Vagina (tissue), 2 donors: ENCODE measurements around the gene LONRF2. TPM values are rescaled to one million over a fixed set of nuclear protein-coding genes. Genes with fewer than 3 reads are reported as not detected.

Source experiments
- DNase-seq, 2 donors: peaks; one replicate each; pipeline ENCODE4 v3.0.0-alpha.2; 2017; ENCODE audit errors: extremely low spot score in 2 of 2
- H3K27ac ChIP-seq: fragments of 200-600 bp; sonication (generic); one replicate; pipeline ENCODE4 v1.5.1; 2019
- H3K27me3 ChIP-seq: fragments of 200-600 bp; sonication (generic); one replicate; pipeline ENCODE4 v1.5.1; 2019
- H3K36me3 ChIP-seq, 2 donors: fragments of 200-600 bp; sonication (generic); one replicate each; pipeline ENCODE4 v1.5.1; 2017 to 2019
- H3K4me1 ChIP-seq: fragments of 200-600 bp; sonication (generic); one replicate; pipeline ENCODE4 v1.5.1; 2019
- H3K4me3 ChIP-seq, 2 donors: fragments of 200-600 bp; sonication (generic); 1 replicate in 1 of 2; 2 replicates in 1 of 2; pipeline ENCODE4 v1.5.1; 2016 to 2019
- H3K9me3 ChIP-seq: fragments of 200-600 bp; sonication (generic); one replicate; pipeline ENCODE4 v1.5.1; 2019
- CTCF ChIP-seq, 3 experiments: fragments of 450-650 bp in 2 of 3; fragments of 200-600 bp in 1 of 3; sonication (generic) in 1 of 3; IDR thresholded peaks; one replicate each; pipeline ENCODE4 v1.5.1; 2017 to 2019; ENCODE audit warnings: antibody characterized with exemption in 3 of 3, mild to moderate bottlenecking in 2 of 3, moderate library complexity in 2 of 3
- POLR2A ChIP-seq, 2 donors: fragments of 450-650 bp; IDR thresholded peaks; one replicate each; pipeline ENCODE4 v1.6.1; 2017; ENCODE audit warnings: antibody characterized with exemption in 2 of 2, mild to moderate bottlenecking in 2 of 2, moderate library complexity in 2 of 2
- POLR2AphosphoS5 ChIP-seq, 2 donors: sonication (generic); formaldehyde crosslinking; IDR thresholded peaks; one replicate each; pipeline ENCODE4 v1.9.0; 2017; ENCODE audit warnings: antibody characterized with exemption in 2 of 2, mild to moderate bottlenecking in 2 of 2, low read depth in 1 of 2; ENCODE audit not compliant: insufficient read depth in 1 of 2
- intact Hi-C: fragments of 100-400 bp; cut with DNase I; formaldehyde crosslinking; loops from one replicate; pipeline ENCODE4 v1.15.1; 2023
- total RNA-seq: library from RNA; depleted of rRNA; stranded (reverse); fragments of >200 nt; gene quantifications from one replicate; pipeline ENCODE4 v1.2.3, GENCODE V29; 2016

Gene LONRF2
- total RNA-seq, 1 donor from 2014 or later = 9.6 TPM

- Histone ChIP-seq H3K27ac (no peak overlapping the region), H3K4me3 (no peak overlapping the region), H3K4me1 (no peaks in the 10 kb centered on the region), H3K27me3 (no peaks in the 10 kb centered on the region), H3K9me3 (no peaks in the 10 kb centered on the region), H3K36me3 (no peaks in the 10 kb centered on the region)
- intact Hi-C loops = no loop called here
- TF ChIP-seq POLR2AphosphoS5 (IDR thresholded peaks at IDR 0.05; ENCODE audit: insufficient read depth in 1 of 2, low read depth in 1 of 2) = no peak
- TF ChIP-seq POLR2A (IDR thresholded peaks at IDR 0.05) = no peak
- TF ChIP-seq CTCF (IDR thresholded peaks at IDR 0.05) = no peak
- peak; percentile 43 to 69 for DNase-seq
Observed at GRCh38 chr2:100276716-100277115, 45.6 kb downstream of the LONRF2 start.

GRCh38 chr2:100275200-100275589 is 47.1 kb downstream of the LONRF2 start:
- Histone ChIP-seq H3K9me3 (no peaks in the 10 kb centered on the region), H3K4me1 (no peaks in the 10 kb centered on the region), H3K4me3 (no peak overlapping the region), H3K36me3 (no peaks in the 10 kb centered on the region), H3K27me3 (no peaks in the 10 kb centered on the region), H3K27ac (no peak overlapping the region)
- intact Hi-C loops = no loop called here
- TF ChIP-seq POLR2A (IDR thresholded peaks at IDR 0.05) (no peak), POLR2AphosphoS5 (IDR thresholded peaks at IDR 0.05; ENCODE audit: insufficient read depth in 1 of 2, low read depth in 1 of 2) (no peak), CTCF (IDR thresholded peaks at IDR 0.05) (no peak)
- DNase-seq = peak; percentile 55 to 74

- H3K9me3 ChIP-seq = no peaks in the 10 kb centered on the region
- H3K36me3 ChIP-seq = no peaks in the 10 kb centered on the region
- no peak for TF ChIP-seq POLR2A (IDR thresholded peaks at IDR 0.05)
- TF ChIP-seq POLR2AphosphoS5 (IDR thresholded peaks at IDR 0.05; ENCODE audit: insufficient read depth in 1 of 2, low read depth in 1 of 2) = no peak
- no peak for TF ChIP-seq CTCF (IDR thresholded peaks at IDR 0.05)
- DNase-seq = peak; percentile 72 to 82
- H3K27ac ChIP-seq = no peak overlapping the region
- intact Hi-C loops = no loop called here
- no peak overlapping the region for H3K4me3 ChIP-seq
- H3K27me3 ChIP-seq = no peaks in the 10 kb centered on the region
- no peaks in the 10 kb centered on the region for H3K4me1 ChIP-seq
Observed at GRCh38 chr2:100274566-100275199, 47.6 kb downstream of the LONRF2 start.

- Histone ChIP-seq H3K27ac (peak overlapping the region; percentile 46), H3K36me3 (no peaks in the 10 kb centered on the region), H3K4me1 (no peaks in the 10 kb centered on the region), H3K27me3 (no peaks in the 10 kb centered on the region), H3K9me3 (no peaks in the 10 kb centered on the region), H3K4me3 (no peak overlapping the region)
- intact Hi-C loops = no loop called here
- no peak for TF ChIP-seq CTCF (IDR thresholded peaks at IDR 0.05)
- no peak for TF ChIP-seq POLR2A (IDR thresholded peaks at IDR 0.05)
- TF ChIP-seq POLR2AphosphoS5 (IDR thresholded peaks at IDR 0.05; ENCODE audit: insufficient read depth in 1 of 2, low read depth in 1 of 2) = no peak
- peak; percentile 62 to 89 for DNase-seq
Observed at GRCh38 chr2:100274076-100274475, 48.2 kb downstream of the LONRF2 start.

- no peak for TF ChIP-seq POLR2AphosphoS5 (IDR thresholded peaks at IDR 0.05; ENCODE audit: insufficient read depth in 1 of 2, low read depth in 1 of 2)
- TF ChIP-seq POLR2A (IDR thresholded peaks at IDR 0.05) = no peak
Observed at GRCh38 chr2:100273387-100273786, 48.9 kb downstream of the LONRF2 start.

More at GRCh38 chr2:100273387-100273786, 48.9 kb downstream of the LONRF2 start:
- intact Hi-C loops = no loop called here
- no peak for DNase-seq
- H3K9me3 ChIP-seq = no peaks in the 10 kb centered on the region
- H3K36me3 ChIP-seq = no peaks in the 10 kb centered on the region
- peak overlapping the region; percentile 46 for H3K27ac ChIP-seq
- no peaks in the 10 kb centered on the region for H3K4me1 ChIP-seq
- H3K27me3 ChIP-seq = no peaks in the 10 kb centered on the region
- no peak overlapping the region for H3K4me3 ChIP-seq
